Uterus (tissue), 2 donors: ENCODE results near the gene OTUB2.

Source experiments
- CTCF ChIP-seq, 4 experiments: fragments of 200-600 bp in 2 of 4; fragments of 450-650 bp in 2 of 4; sonication (generic) in 2 of 4; IDR thresholded peaks; one replicate each; pipeline ENCODE4 v1.5.1; 2016 to 2019; ENCODE audit warnings: antibody characterized with exemption in 4 of 4, mild to moderate bottlenecking in 2 of 4, moderate library complexity in 1 of 4
- POLR2A ChIP-seq, 2 donors: fragments of 450-650 bp; IDR thresholded peaks; one replicate each; pipeline ENCODE4 v1.6.1; 2016; ENCODE audit warnings: antibody characterized with exemption in 2 of 2, mild to moderate bottlenecking in 1 of 2, moderate library complexity in 1 of 2

DNA sequence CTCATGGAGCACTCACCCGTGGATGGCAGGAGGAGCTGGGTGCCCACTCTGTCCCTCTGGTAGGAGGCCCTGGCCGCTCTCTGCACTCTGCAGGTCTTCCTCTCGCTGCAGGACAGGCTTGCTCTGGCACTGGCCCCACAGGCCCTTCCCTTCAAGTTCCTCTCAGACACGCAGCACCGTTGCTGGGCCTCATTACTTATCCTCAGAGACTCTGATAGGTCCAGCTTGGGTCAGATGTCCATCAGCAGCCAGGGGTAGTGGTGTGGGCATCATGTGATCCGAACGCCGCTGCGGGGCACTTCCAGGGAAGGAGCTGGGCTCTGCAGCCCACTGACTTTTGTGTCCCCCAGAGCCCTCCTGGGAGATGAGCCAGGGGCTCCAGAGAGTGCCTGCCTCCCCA lies 11.8 kb downstream of the OTUB2 start:
- TF ChIP-seq CTCF (IDR thresholded peaks at IDR 0.05) (no peak), POLR2A (IDR thresholded peaks at IDR 0.05) (no peak)
